Panc1 (cell line): Measurements from ENCODE around the gene SLC8A1. TPM values are rescaled to one million over a fixed set of nuclear protein-coding genes. Genes with fewer than 3 reads are reported as not detected.

Experiments
- ATAC-seq: fragments of 200-7000 bp; cut with Tn5 transposase; 2 replicates; pipeline ENCODE4 v1.9.1; 2020; ENCODE audit warnings: mild to moderate bottlenecking, moderate library complexity
- BruUV-seq: library from RNA; stranded (reverse); fragments of 400-500 nt; replicated peaks from 2 replicates; lab custom pipeline; 2021; lab: Mats Ljungman, UMichigan
- CTCF ChIA-PET: fragments of 300-600 bp; sonication (Branson Sonifier 250); formaldehyde crosslinking; loops from one replicate; lab custom pipeline; 2022; ENCODE audit warnings: antibody characterized with exemption; lab: Charles Lee
- POLR2A ChIA-PET: fragments of 300-600 bp; sonication (Branson Sonifier 250); formaldehyde crosslinking; loops from one replicate; lab custom pipeline; 2022; ENCODE audit warnings: antibody characterized with exemption; lab: Charles Lee
- DNase-seq: peaks from one replicate; pipeline ENCODE4 v3.0.0-alpha.2; 2010; ENCODE audit warnings: low read depth, low spot score
- H3K27ac ChIP-seq: 2 replicates; pipeline ENCODE4 v1.5.1; 2011; ENCODE audit warnings: mild to moderate bottlenecking, low read length, inconsistent platforms
- H3K27me3 ChIP-seq: fragments of 200-500 bp; sonication (Bioruptor generic); 2 replicates; pipeline ENCODE4 v1.6.0; 2014; ENCODE audit warnings: low read length, inconsistent platforms; ENCODE audit not compliant: control insufficient read depth, insufficient read depth
- H3K36me3 ChIP-seq: fragments of 200-500 bp; sonication (Bioruptor generic); 2 replicates; pipeline ENCODE4 v1.5.1; 2014; ENCODE audit warnings: inconsistent platforms, mild to moderate bottlenecking, low read length, moderate library complexity; ENCODE audit not compliant: control insufficient read depth, insufficient read depth
- H3K4me1 ChIP-seq: 2 replicates; pipeline ENCODE4 v1.5.1; 2011; ENCODE audit warnings: inconsistent platforms, mild to moderate bottlenecking, low read length, moderate library complexity; ENCODE audit not compliant: control insufficient read depth, insufficient read depth
- H3K4me3 ChIP-seq, 2 experiments: 2 replicates each; pipeline ENCODE4 v1.5.1; 2011 to 2012; ENCODE audit warnings: low read depth in 2 of 2, low read length in 2 of 2, mild to moderate bottlenecking in 2 of 2, inconsistent platforms in 1 of 2, moderate library complexity in 1 of 2
- H3K9me3 ChIP-seq: fragments of 200-500 bp; sonication (Bioruptor generic); 2 replicates; pipeline ENCODE4 v1.5.1; 2014; ENCODE audit warnings: low read depth, mild to moderate bottlenecking, inconsistent platforms, low read length, moderate library complexity; ENCODE audit not compliant: control insufficient read depth, insufficient read depth
- CTCF ChIP-seq: fragments of 450-650 bp; IDR thresholded peaks from 2 replicates; pipeline ENCODE4 v1.5.1; 2017; ENCODE audit warnings: mild to moderate bottlenecking
- POLR2AphosphoS5 ChIP-seq: IDR thresholded peaks from 2 replicates; pipeline ENCODE4 v1.6.1; 2012; ENCODE audit warnings: mild to moderate bottlenecking, low read depth, low read length, moderate library complexity
- REST ChIP-seq, 2 experiments: IDR thresholded peaks; 2 replicates each; pipeline ENCODE4 v1.6.1; 2011 to 2012; ENCODE audit warnings: low read depth in 2 of 2, control low read depth in 1 of 2, low read length in 1 of 2, mild to moderate bottlenecking in 1 of 2, moderate library complexity in 1 of 2; ENCODE audit not compliant: insufficient read depth in 1 of 2
- SIN3A ChIP-seq: IDR thresholded peaks from 2 replicates; pipeline ENCODE4 v1.6.1; 2012; ENCODE audit warnings: low read depth, mild to moderate bottlenecking, low read length, moderate library complexity, borderline replicate concordance; ENCODE audit not compliant: insufficient read depth
- TCF7L2 ChIP-seq: IDR thresholded peaks from 2 replicates; pipeline ENCODE4 v1.6.1; 2011; ENCODE audit warnings: mild to moderate bottlenecking, low read depth, low read length, inconsistent platforms
- in situ Hi-C: cut with HindIII; loops from 2 replicates; pipeline ENCODE4 v1.10.0; 2016; ENCODE audit warnings: low sequenced_read_pairs, low pct_unique_long_range_greater_than_20kb
- intact Hi-C: fragments of 100-400 bp; cut with micrococcal nuclease; formaldehyde crosslinking; loops from one replicate; pipeline ENCODE4 v1.10.0; 2022; ENCODE audit not compliant: unreplicated experiment
- total RNA-seq: library from RNA; stranded (reverse); gene quantifications from one replicate; pipeline ENCODE4 v1.2.1, GENCODE V29; 2021; ENCODE audit not compliant: unreplicated experiment

Gene SLC8A1
- total RNA-seq, 1 experiment from 2014 or later, result 0.59 TPM

GRCh38 chr2:40168032-40168431 lies 283.9 kb downstream of the SLC8A1 start:
- no peak for DNase-seq
- POLR2A ChIA-PET, result no interaction called here

GRCh38 chr2:40166006-40166405 lies 285.9 kb downstream of the SLC8A1 start:
- ChIA-PET CTCF (no interaction called here), POLR2A (no interaction called here)
- Histone ChIP-seq H3K9me3 (no peaks in the 10 kb centered on the region), H3K27ac (no peak overlapping the region), H3K4me3 (no peak overlapping the region), H3K27me3 (no peaks in the 10 kb centered on the region), H3K36me3 (no peaks in the 10 kb centered on the region), H3K4me1 (no peaks in the 10 kb centered on the region)
- intact Hi-C loops, result no loop called here
- BruUV-seq, result no TSS peak
- ATAC-seq (no peak), DNase-seq (no peak)
- in situ Hi-C loops, result no loop called here
- TF ChIP-seq SIN3A, result no peak
- TF ChIP-seq CTCF, result no peak
- TF ChIP-seq TCF7L2, result no peak
- no peak for TF ChIP-seq REST (IDR thresholded peaks at IDR 0.05; ENCODE audit: insufficient read depth in 1 of 2, low read depth in 2 of 2, low read length in 1 of 2)
- no peak for TF ChIP-seq POLR2AphosphoS5

More at GRCh38 chr2:40168032-40168431, 283.9 kb downstream of the SLC8A1 start:
- no TSS peak for BruUV-seq
- no peaks in the 10 kb centered on the region for H3K4me1 ChIP-seq
- TF ChIP-seq TCF7L2 (no peak), SIN3A (no peak), CTCF (no peak), REST (IDR thresholded peaks at IDR 0.05; ENCODE audit: insufficient read depth in 1 of 2, low read depth in 2 of 2, low read length in 1 of 2) (no peak), POLR2AphosphoS5 (no peak)
- no peaks in the 10 kb centered on the region for H3K9me3 ChIP-seq
- no peak for ATAC-seq
- CTCF ChIA-PET, result no interaction called here
- no peak overlapping the region for H3K27ac ChIP-seq
- H3K27me3 ChIP-seq, result no peaks in the 10 kb centered on the region
- in situ Hi-C loops (no loop called here), intact Hi-C loops (no loop called here)
- no peak overlapping the region for H3K4me3 ChIP-seq
- H3K36me3 ChIP-seq, result no peaks in the 10 kb centered on the region
